Activated CD4-positive, alpha-beta T cell treated with anti-CD3 and anti-CD28 coated beads, Interleukin-2, amount 50 U/mL, for 16 hours (primary cell): ENCODE measurements around the gene PCNX2.

Experiments used
- DNase-seq: peaks from one replicate; pipeline ENCODE4 v3.0.0-alpha.2; 2020

Gene PCNX2

GRCh38 chr1:232979558-232979957 lies 316.0 kb downstream of the PCNX2 start:
- no peak for DNase-seq

- peak; percentile 11 for DNase-seq
Observed at GRCh38 chr1:232978815-232979214, 316.7 kb downstream of the PCNX2 start.

- peak; percentile 24 for DNase-seq
Observed at GRCh38 chr1:232978091-232978634, 317.4 kb downstream of the PCNX2 start.

GRCh38 chr1:232974971-232975370 lies 320.6 kb downstream of the PCNX2 start:
- DNase-seq: no peak

- no peak for DNase-seq
Observed at GRCh38 chr1:232973652-232974611, 321.6 kb downstream of the PCNX2 start.

GRCh38 chr1:232970508-232970907 lies 325.0 kb downstream of the PCNX2 start:
- no peak for DNase-seq

- DNase-seq: no peak
Observed at GRCh38 chr1:232969799-232970198, 325.7 kb downstream of the PCNX2 start.

GRCh38 chr1:232968965-232969364 lies 326.6 kb downstream of the PCNX2 start:
- DNase-seq: no peak

GRCh38 chr1:232968391-232968790 lies 327.1 kb downstream of the PCNX2 start:
- no peak for DNase-seq

- no peak for DNase-seq
Observed at GRCh38 chr1:232966663-232967062, 328.9 kb downstream of the PCNX2 start.

GRCh38 chr1:232965912-232966217 lies 329.7 kb downstream of the PCNX2 start:
- DNase-seq: no peak

- no peak for DNase-seq
Observed at GRCh38 chr1:232965124-232965911, 330.2 kb downstream of the PCNX2 start.

GRCh38 chr1:232964601-232965000 lies 330.9 kb downstream of the PCNX2 start:
- DNase-seq: no peak

- DNase-seq: no peak
Observed at GRCh38 chr1:232962761-232963745, 332.5 kb downstream of the PCNX2 start.

GRCh38 chr1:232958067-232958466 lies 337.5 kb downstream of the PCNX2 start:
- DNase-seq: no peak

GRCh38 chr1:232956081-232956480 lies 339.4 kb downstream of the PCNX2 start:
- DNase-seq: no peak

GRCh38 chr1:232954594-232955365 lies 340.7 kb downstream of the PCNX2 start:
- DNase-seq: no peak

- DNase-seq: peak; percentile 45
Observed at GRCh38 chr1:232952514-232953499, 342.7 kb downstream of the PCNX2 start.

GRCh38 chr1:232951605-232952004 lies 343.9 kb downstream of the PCNX2 start:
- DNase-seq: no peak

GRCh38 chr1:232951180-232951579 lies 344.3 kb downstream of the PCNX2 start:
- DNase-seq: peak; percentile 34
